PC-3 (cell line): ENCODE results near the gene MAGEA10.
"Not testable (repeated sequence)": the region's sequence is repeated elsewhere in the genome, so short reads cannot be mapped to it uniquely, and the experiment has no call there.

Experiments
- EZH2phosphoT487 ChIP-seq: fragments of 300-600 bp; sonication (generic); IDR thresholded peaks from 2 replicates; pipeline ENCODE4 v1.6.1; 2018; ENCODE audit warnings: mild to moderate bottlenecking, antibody characterized with exemption, low read length, borderline replicate concordance
- TF ChIP-seq, protein P1 (sequence below): fragments of 300-600 bp; sonication (generic); conservative IDR thresholded peaks from 2 replicates; pipeline ENCODE4 v1.5.1; 2017; ENCODE audit warnings: antibody characterized with exemption, low read depth, mild to moderate bottlenecking, low read length

DNA sequence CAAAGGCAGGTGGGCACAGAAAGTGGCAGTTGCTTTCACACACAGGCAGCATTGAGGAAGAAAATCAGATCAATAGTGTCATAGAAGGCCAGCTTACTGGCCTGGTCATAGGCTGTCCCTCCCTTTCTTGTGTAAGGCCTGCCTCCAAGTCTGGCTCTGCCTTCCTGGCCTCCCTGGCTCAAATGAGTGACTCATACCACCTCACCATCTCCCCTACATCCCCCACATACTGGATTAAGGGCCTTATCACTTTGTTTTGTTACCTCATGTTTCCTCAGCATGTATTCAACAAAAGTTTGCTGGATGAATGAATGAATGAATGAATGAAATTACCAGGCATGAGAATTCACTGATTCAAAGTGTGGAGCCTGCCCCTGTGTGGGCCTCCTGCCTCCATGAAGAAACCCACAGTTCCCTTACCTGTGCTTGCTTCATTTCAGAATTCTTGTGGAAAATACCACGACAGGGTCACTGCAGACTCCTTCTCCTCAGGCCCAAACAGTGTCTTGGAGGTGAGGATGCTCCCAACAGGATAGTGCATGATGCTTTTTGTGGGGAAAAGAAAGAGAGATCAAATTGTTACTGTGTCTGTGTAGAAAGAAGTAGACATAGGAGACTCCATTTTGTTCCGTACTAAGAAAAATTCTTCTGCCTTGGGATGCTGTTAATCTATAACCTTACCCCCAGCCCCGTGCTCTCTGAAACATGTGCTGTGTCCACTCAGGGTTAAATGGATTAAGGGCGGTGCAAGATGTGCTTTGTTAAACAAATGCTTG lies 9.1 kb downstream of the MAGEA10 start:
- TF ChIP-seq EZH2phosphoT487 = not testable (repeated sequence)
- TF ChIP-seq, protein P1, sequence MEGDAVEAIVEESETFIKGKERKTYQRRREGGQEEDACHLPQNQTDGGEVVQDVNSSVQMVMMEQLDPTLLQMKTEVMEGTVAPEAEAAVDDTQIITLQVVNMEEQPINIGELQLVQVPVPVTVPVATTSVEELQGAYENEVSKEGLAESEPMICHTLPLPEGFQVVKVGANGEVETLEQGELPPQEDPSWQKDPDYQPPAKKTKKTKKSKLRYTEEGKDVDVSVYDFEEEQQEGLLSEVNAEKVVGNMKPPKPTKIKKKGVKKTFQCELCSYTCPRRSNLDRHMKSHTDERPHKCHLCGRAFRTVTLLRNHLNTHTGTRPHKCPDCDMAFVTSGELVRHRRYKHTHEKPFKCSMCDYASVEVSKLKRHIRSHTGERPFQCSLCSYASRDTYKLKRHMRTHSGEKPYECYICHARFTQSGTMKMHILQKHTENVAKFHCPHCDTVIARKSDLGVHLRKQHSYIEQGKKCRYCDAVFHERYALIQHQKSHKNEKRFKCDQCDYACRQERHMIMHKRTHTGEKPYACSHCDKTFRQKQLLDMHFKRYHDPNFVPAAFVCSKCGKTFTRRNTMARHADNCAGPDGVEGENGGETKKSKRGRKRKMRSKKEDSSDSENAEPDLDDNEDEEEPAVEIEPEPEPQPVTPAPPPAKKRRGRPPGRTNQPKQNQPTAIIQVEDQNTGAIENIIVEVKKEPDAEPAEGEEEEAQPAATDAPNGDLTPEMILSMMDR = not testable (repeated sequence)
